Hepatocyte (in vitro differentiated cells): ENCODE measurements around the gene GAN.

Experiments used
- EZH2 ChIP-seq: fragments of 200-600 bp; sonication (generic); IDR thresholded peaks from 2 replicates; pipeline ENCODE4 v1.6.1; 2016; ENCODE audit warnings: antibody characterized with exemption, mild to moderate bottlenecking, borderline replicate concordance
- EZH2phosphoT487 ChIP-seq: fragments of 200-600 bp; sonication (generic); IDR thresholded peaks from one replicate; pipeline ENCODE4 v1.6.1; 2018; ENCODE audit warnings: antibody characterized with exemption, mild to moderate bottlenecking, low read depth, moderate library complexity; ENCODE audit not compliant: unreplicated experiment, severe bottlenecking
- TF ChIP-seq, protein P1 (sequence below): fragments of 200-600 bp; sonication (generic); IDR thresholded peaks from 2 replicates; pipeline ENCODE4 v1.5.1; 2016; ENCODE audit warnings: antibody characterized with exemption, mild to moderate bottlenecking; ENCODE audit not compliant: poor library complexity

DNA sequence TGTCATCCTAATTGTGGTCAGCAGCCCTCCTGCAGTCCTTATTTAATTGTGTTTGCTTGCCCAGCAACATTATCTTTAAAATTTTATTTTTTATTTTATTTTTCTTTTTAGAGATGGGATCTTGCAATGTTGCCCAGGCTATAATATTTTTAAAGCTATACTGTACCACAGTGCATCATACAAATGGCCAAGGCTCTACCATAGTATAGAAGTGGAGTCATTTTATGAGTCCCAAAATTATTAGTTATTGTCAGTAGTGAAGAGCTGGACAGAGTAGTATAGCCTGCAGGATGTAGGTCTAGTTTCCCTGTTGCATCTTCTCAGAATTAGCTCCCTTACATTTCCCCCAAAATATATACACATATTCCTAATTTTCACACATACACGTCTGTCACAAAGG is 44.1 kb downstream of the GAN start:
- TF ChIP-seq, protein P1, sequence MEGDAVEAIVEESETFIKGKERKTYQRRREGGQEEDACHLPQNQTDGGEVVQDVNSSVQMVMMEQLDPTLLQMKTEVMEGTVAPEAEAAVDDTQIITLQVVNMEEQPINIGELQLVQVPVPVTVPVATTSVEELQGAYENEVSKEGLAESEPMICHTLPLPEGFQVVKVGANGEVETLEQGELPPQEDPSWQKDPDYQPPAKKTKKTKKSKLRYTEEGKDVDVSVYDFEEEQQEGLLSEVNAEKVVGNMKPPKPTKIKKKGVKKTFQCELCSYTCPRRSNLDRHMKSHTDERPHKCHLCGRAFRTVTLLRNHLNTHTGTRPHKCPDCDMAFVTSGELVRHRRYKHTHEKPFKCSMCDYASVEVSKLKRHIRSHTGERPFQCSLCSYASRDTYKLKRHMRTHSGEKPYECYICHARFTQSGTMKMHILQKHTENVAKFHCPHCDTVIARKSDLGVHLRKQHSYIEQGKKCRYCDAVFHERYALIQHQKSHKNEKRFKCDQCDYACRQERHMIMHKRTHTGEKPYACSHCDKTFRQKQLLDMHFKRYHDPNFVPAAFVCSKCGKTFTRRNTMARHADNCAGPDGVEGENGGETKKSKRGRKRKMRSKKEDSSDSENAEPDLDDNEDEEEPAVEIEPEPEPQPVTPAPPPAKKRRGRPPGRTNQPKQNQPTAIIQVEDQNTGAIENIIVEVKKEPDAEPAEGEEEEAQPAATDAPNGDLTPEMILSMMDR = no peak
- no peak for TF ChIP-seq EZH2
- no peak for TF ChIP-seq EZH2phosphoT487
